Measurements from ENCODE around the gene MDGA2. TPM values are rescaled to one million over a fixed set of nuclear protein-coding genes. Genes with fewer than 3 reads are reported as not detected.

The MDGA2 gene
- total RNA-seq, 1 experiment from 2014 or later = not detected

DNA sequence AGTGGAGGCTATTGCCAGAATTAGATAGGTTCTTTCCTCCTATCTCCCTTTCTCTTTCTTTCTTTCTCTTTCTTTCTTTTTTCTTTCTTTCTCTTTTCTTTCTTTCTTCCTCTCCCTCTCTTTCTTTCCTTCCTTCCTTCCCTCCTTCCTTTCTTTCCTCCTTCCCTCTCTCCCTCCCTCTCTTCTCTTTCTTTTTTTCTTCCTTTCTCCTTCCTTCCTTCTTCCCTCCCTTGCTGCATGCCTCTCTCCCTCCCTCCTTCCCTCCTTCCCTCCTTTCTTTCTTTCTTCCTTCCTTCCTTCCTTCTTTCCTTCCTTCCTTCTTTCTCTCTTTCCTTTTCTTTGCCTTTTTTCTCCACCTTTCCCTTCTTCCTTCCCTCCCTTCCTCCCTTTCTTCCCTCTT, 16.4 kb upstream of the MDGA2 start:
- H3K27me3 ChIP-seq (ENCODE audit: insufficient read depth, low read depth) = no peaks in the 10 kb centered on the region
- H3K27ac ChIP-seq = no peak overlapping the region
- H4K20me1 ChIP-seq (ENCODE audit: insufficient read depth) = no peaks in the 10 kb centered on the region
- H3K36me3 ChIP-seq (ENCODE audit: low read depth) = no peaks in the 10 kb centered on the region
- H2AFZ ChIP-seq = no peak overlapping the region
- no peak overlapping the region for H3K4me3 ChIP-seq
- intact Hi-C loops (cut with micrococcal nuclease; ENCODE audit: unreplicated experiment) = no loop called here
- no peaks in the 10 kb centered on the region for H3K4me1 ChIP-seq (replicated peaks; ENCODE audit: insufficient read depth)
- H3K9me2 ChIP-seq (ENCODE audit: insufficient read depth) = no peaks in the 10 kb centered on the region
- H3K9me3 ChIP-seq (ENCODE audit: insufficient read depth, low read depth) = no peaks in the 10 kb centered on the region
- ChIA-PET CTCF (no interaction called here), POLR2A (ENCODE audit: unreplicated experiment) (interaction anchor here (0.6 kb wide), 1 partner anchor 128 kb away, joined by 3 read pairs; no protein-coding TSS in a partner anchor)
- BruUV-seq (replicated peaks) = no TSS peak
- no peak overlapping the region for H3K4me2 ChIP-seq
- no peaks in the 10 kb centered on the region for H3F3A ChIP-seq (ENCODE audit: insufficient read depth, low read depth)
- DNase-seq = no peak
- no peaks in the 10 kb centered on the region for H3K79me2 ChIP-seq (ENCODE audit: low read depth)
- TF ChIP-seq EZH2 (IDR thresholded peaks at IDR 0.05; ENCODE audit: low read depth) = no peak
- TF ChIP-seq, protein P1, sequence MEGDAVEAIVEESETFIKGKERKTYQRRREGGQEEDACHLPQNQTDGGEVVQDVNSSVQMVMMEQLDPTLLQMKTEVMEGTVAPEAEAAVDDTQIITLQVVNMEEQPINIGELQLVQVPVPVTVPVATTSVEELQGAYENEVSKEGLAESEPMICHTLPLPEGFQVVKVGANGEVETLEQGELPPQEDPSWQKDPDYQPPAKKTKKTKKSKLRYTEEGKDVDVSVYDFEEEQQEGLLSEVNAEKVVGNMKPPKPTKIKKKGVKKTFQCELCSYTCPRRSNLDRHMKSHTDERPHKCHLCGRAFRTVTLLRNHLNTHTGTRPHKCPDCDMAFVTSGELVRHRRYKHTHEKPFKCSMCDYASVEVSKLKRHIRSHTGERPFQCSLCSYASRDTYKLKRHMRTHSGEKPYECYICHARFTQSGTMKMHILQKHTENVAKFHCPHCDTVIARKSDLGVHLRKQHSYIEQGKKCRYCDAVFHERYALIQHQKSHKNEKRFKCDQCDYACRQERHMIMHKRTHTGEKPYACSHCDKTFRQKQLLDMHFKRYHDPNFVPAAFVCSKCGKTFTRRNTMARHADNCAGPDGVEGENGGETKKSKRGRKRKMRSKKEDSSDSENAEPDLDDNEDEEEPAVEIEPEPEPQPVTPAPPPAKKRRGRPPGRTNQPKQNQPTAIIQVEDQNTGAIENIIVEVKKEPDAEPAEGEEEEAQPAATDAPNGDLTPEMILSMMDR (conservative IDR thresholded peaks at IDR 0.05) = no peak

DNA sequence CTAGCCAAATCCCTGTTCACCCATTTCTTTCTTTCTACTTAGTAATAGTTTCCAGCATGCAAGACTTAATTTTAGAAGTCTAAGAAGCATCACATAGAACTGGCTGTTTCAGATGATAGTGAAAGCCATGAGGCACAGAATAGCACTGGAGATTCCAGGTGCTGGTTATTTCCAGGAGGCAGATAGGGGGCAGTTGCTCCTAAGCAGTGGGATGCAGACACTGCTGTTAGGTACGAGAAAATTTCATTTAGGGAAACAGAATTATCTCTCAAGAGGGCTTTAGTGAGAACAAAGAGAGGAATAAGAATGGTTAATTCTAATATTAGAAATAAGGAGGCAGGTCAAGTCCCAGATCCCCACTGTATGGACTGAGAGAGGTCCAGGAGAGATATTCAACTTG, 3.6 kb upstream of the MDGA2 start:
- H3K9me3 ChIP-seq (ENCODE audit: insufficient read depth, low read depth) = no peaks in the 10 kb centered on the region
- H4K20me1 ChIP-seq (ENCODE audit: insufficient read depth) = no peaks in the 10 kb centered on the region
- H3K4me3 ChIP-seq = no peak overlapping the region
- BruUV-seq (replicated peaks) = no TSS peak
- DNase-seq = no peak
- no peaks in the 10 kb centered on the region for H3K27me3 ChIP-seq (ENCODE audit: insufficient read depth, low read depth)
- TF ChIP-seq, protein P1 (conservative IDR thresholded peaks at IDR 0.05) = no peak
- no peak for TF ChIP-seq EZH2 (IDR thresholded peaks at IDR 0.05; ENCODE audit: low read depth)
- no peak overlapping the region for H3K27ac ChIP-seq
- CTCF ChIA-PET = no interaction called here
- H3K9me2 ChIP-seq (ENCODE audit: insufficient read depth) = no peaks in the 10 kb centered on the region
- POLR2A ChIA-PET (ENCODE audit: unreplicated experiment) = no interaction called here
- no peaks in the 10 kb centered on the region for H3F3A ChIP-seq (ENCODE audit: insufficient read depth, low read depth)
- no peak overlapping the region for H2AFZ ChIP-seq
- intact Hi-C loops (cut with micrococcal nuclease; ENCODE audit: unreplicated experiment) = no loop called here
- H3K4me2 ChIP-seq = no peak overlapping the region
- no peaks in the 10 kb centered on the region for H3K36me3 ChIP-seq (ENCODE audit: low read depth)
- no peaks in the 10 kb centered on the region for H3K79me2 ChIP-seq (ENCODE audit: low read depth)
- H3K4me1 ChIP-seq (replicated peaks; ENCODE audit: insufficient read depth) = no peaks in the 10 kb centered on the region

DNA sequence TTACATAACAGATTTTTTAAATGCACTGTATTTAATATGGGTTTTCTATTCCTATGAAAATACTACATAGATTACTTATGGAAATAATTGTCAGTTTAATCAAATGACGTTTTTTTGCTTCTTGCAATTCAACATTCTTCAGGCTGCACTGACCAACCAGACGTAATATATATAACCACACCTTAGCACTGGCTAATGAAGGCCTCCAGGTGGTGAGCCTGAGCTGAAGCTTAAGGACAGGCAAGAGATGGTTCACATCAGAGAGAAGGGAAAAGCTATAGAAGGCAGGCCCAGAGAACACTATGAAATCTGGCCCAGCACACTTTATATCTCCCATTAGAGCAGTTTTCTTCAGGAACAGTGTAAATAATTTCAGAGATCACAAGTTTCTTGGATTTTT, 2.8 kb upstream of the MDGA2 start:
- intact Hi-C loops (cut with micrococcal nuclease; ENCODE audit: unreplicated experiment) = no loop called here
- no peak overlapping the region for H2AFZ ChIP-seq
- no peaks in the 10 kb centered on the region for H3K9me3 ChIP-seq (ENCODE audit: insufficient read depth, low read depth)
- H3K36me3 ChIP-seq (ENCODE audit: low read depth) = no peaks in the 10 kb centered on the region
- DNase-seq = no peak
- H4K20me1 ChIP-seq (ENCODE audit: insufficient read depth) = no peaks in the 10 kb centered on the region
- no peaks in the 10 kb centered on the region for H3K4me1 ChIP-seq (replicated peaks; ENCODE audit: insufficient read depth)
- H3K4me3 ChIP-seq = no peak overlapping the region
- no peaks in the 10 kb centered on the region for H3F3A ChIP-seq (ENCODE audit: insufficient read depth, low read depth)
- H3K9me2 ChIP-seq (ENCODE audit: insufficient read depth) = no peaks in the 10 kb centered on the region
- ChIA-PET POLR2A (ENCODE audit: unreplicated experiment) (no interaction called here), CTCF (no interaction called here)
- no peak overlapping the region for H3K27ac ChIP-seq
- BruUV-seq (replicated peaks) = no TSS peak
- no peak for TF ChIP-seq EZH2 (IDR thresholded peaks at IDR 0.05; ENCODE audit: low read depth)
- TF ChIP-seq, protein P1 (conservative IDR thresholded peaks at IDR 0.05) = 0 out of 2 replicates have a peak, but pooled peaks have one; percentile 16
- no peaks in the 10 kb centered on the region for H3K27me3 ChIP-seq (ENCODE audit: insufficient read depth, low read depth)
- no peaks in the 10 kb centered on the region for H3K79me2 ChIP-seq (ENCODE audit: low read depth)
- no peak overlapping the region for H3K4me2 ChIP-seq
